HepG2 (cell line): Measurements from ENCODE around the gene PRKAR1A. TPM values are rescaled to one million over a fixed set of nuclear protein-coding genes. Genes with fewer than 3 reads are reported as not detected.
A peak's percentile ranks its signal among the peaks of the same experiment; 100 is the strongest.

Source experiments
- ATAC-seq: fragments of 200-7000 bp; cut with Tn5 transposase; 3 replicates; pipeline ENCODE4 v1.9.1; 2020; ENCODE audit warnings: mild to moderate bottlenecking, moderate library complexity
- BruUV-seq: library from RNA; stranded (reverse); fragments of 400-500 nt; replicated peaks from 2 replicates; lab custom pipeline; 2021; lab: Mats Ljungman, UMichigan
- CTCF ChIA-PET: fragments of 300-600 bp; formaldehyde crosslinking; extraction: SDS; loops from one replicate; lab custom pipeline; 2021; ENCODE audit warnings: low total read pairs, inconsistent platforms, low intra/inter-chr PET ratio; lab: Yijun Ruan, JAX
- POLR2A ChIA-PET: fragments of 350-600 bp; sonication (Branson Sonifier 250); formaldehyde crosslinking; loops from one replicate; lab custom pipeline; 2020; ENCODE audit warnings: antibody characterized with exemption, inconsistent platforms; lab: Yijun Ruan, JAX
- DNase-seq: peaks from one replicate; pipeline ENCODE4 v3.0.0-alpha.2; 2015; ENCODE audit warnings: low spot score
- FAIRE-seq: peaks from 3 replicates; lab custom pipeline; 2011; peaks lifted over from hg19 to GRCh38; lab: Jason Lieb, UNC
- H2AFZ ChIP-seq: one replicate; pipeline ENCODE4 v1.6.1; 2011; ENCODE audit warnings: low read length, inconsistent platforms
- H3K27ac ChIP-seq: fragments of 300-600 bp; 3 replicates; pipeline ENCODE4 v1.8.0; 2011; ENCODE audit warnings: mixed run types, mild to moderate bottlenecking, mixed read lengths, low read length, inconsistent platforms; ENCODE audit not compliant: insufficient read depth; ENCODE audit errors: extremely low read length
- H3K27me3 ChIP-seq, 2 experiments: fragments of 200-600 bp in 1 of 2; 2 replicates in 1 of 2; 3 replicates in 1 of 2; pipeline versions ENCODE4 v1.6.0 to v1.8.0; 2011; ENCODE audit warnings: low read length in 2 of 2, mild to moderate bottlenecking in 2 of 2, moderate library complexity in 2 of 2, inconsistent platforms in 1 of 2; ENCODE audit not compliant: insufficient read depth in 2 of 2, control insufficient read depth in 1 of 2
- H3K36me3 ChIP-seq, 2 experiments: fragments of 200-600 bp in 1 of 2; replicated peaks in 1 of 2; 2 replicates in 1 of 2; 3 replicates in 1 of 2; pipeline versions ENCODE4 v1.5.1 to v1.8.0; 2011; ENCODE audit warnings: low read length in 2 of 2, inconsistent platforms in 1 of 2; ENCODE audit not compliant: insufficient read depth in 2 of 2, control insufficient read depth in 1 of 2
- H3K4me1 ChIP-seq: 2 replicates; pipeline ENCODE4 v1.5.1; 2012; ENCODE audit warnings: low read length, inconsistent platforms; ENCODE audit not compliant: insufficient read depth
- H3K4me2 ChIP-seq: 2 replicates; pipeline ENCODE4 v1.6.0; 2011; ENCODE audit warnings: low read depth, low read length, inconsistent platforms
- H3K4me3 ChIP-seq, 3 experiments: fragments of 200-600 bp in 1 of 3; sonication (generic), shearing (Covaris generic) in 1 of 3; replicated peaks in 1 of 3; 2 replicates each; pipeline ENCODE4 v1.5.1; 2011 to 2016; ENCODE audit warnings: low read length in 3 of 3, inconsistent platforms in 2 of 3, low read depth in 2 of 3, mild to moderate bottlenecking in 2 of 3, control low read depth in 1 of 3, mixed read lengths in 1 of 3; ENCODE audit not compliant: insufficient read depth in 1 of 3
- H3K79me2 ChIP-seq: one replicate; pipeline ENCODE4 v1.6.1; 2011; ENCODE audit warnings: low read length, inconsistent platforms; ENCODE audit not compliant: insufficient read depth
- H3K9ac ChIP-seq: 2 replicates; pipeline ENCODE4 v1.6.0; 2011; ENCODE audit warnings: mild to moderate bottlenecking, low read depth, low read length, inconsistent platforms; ENCODE audit not compliant: insufficient read depth
- H3K9me3 ChIP-seq: 2 replicates; pipeline ENCODE4 v1.5.1; 2012; ENCODE audit warnings: mild to moderate bottlenecking, low read length
- H4K20me1 ChIP-seq: 2 replicates; pipeline ENCODE4 v1.6.0; 2011; ENCODE audit warnings: inconsistent platforms, mild to moderate bottlenecking, low read length, moderate library complexity; ENCODE audit not compliant: insufficient read depth
- LCORL ChIP-seq, 2 experiments: fragments of 450-650 bp in 1 of 2; sonication (generic) in 1 of 2; formaldehyde crosslinking in 1 of 2; IDR thresholded peaks; 2 replicates each; pipeline versions ENCODE4 v1.5.0 to v1.6.1; 2017 to 2020; ENCODE audit warnings: antibody characterized with exemption in 1 of 2, missing genetic modification reagents in 1 of 2
- MTF2 ChIP-seq: sonication (generic); formaldehyde crosslinking; IDR thresholded peaks from 2 replicates; pipeline ENCODE4 v1.5.0; 2020; ENCODE audit warnings: missing genetic modification reagents, borderline replicate concordance
- RARA ChIP-seq: IDR thresholded peaks from 2 replicates; pipeline ENCODE4 v1.6.1; 2016; ENCODE audit warnings: missing genetic modification reagents, missing compliant biosample characterization
- SRF ChIP-seq: IDR thresholded peaks from 2 replicates; pipeline ENCODE4 v1.6.1; 2011; ENCODE audit warnings: mild to moderate bottlenecking, low read depth, low read length, moderate library complexity
- ZBTB3 ChIP-seq: sonication (generic); formaldehyde crosslinking; IDR thresholded peaks from 2 replicates; pipeline ENCODE4 v1.4.0; 2020; ENCODE audit warnings: low read depth, mild to moderate bottlenecking, moderate library complexity, missing genetic modification reagents, borderline replicate concordance
- ZNF331 ChIP-seq: sonication (generic); formaldehyde crosslinking; IDR thresholded peaks from 2 replicates; pipeline ENCODE4 v1.4.0; 2020; ENCODE audit warnings: missing genetic modification reagents
- ZNF567 ChIP-seq: sonication (generic); formaldehyde crosslinking; IDR thresholded peaks from 2 replicates; pipeline ENCODE4 v1.8.1; 2023; ENCODE audit warnings: mild to moderate bottlenecking, missing genetic modification reagents, borderline replicate concordance
- ZNF782 ChIP-seq: sonication (generic); formaldehyde crosslinking; IDR thresholded peaks from 2 replicates; pipeline ENCODE4 v1.4.0; 2020; ENCODE audit warnings: missing genetic modification reagents, mild to moderate bottlenecking, borderline replicate concordance
- ZSCAN21 ChIP-seq: sonication (generic); formaldehyde crosslinking; IDR thresholded peaks from 2 replicates; pipeline ENCODE4 v1.8.0; 2022; ENCODE audit warnings: mild to moderate bottlenecking, missing genetic modification reagents, moderate library complexity, borderline replicate concordance
- WGBS: methylation state at CpG from one replicate; pipeline ENCODE4 v1.1.6; 2017; ENCODE audit warnings: low lambda C conversion rate; 5-methylcytosine and 5-hydroxymethylcytosine counted together
- in situ Hi-C: cut with HindIII; loops from 2 replicates; pipeline ENCODE4 v1.10.0; 2017; ENCODE audit warnings: low pct_unique_long_range_greater_than_20kb; ENCODE audit not compliant: extremely low pct_ligation_motif_present
- intact Hi-C: fragments of 100-400 bp; cut with micrococcal nuclease; formaldehyde crosslinking; loops from one replicate; pipeline ENCODE4 v1.10.0; 2022; ENCODE audit not compliant: unreplicated experiment
- polyA plus RNA-seq, 8 experiments: library from polyadenylated mRNA; depleted of rRNA in 3 of 8; stranded (reverse) in 7 of 8; unstranded in 1 of 8; fragments of >200 nt; fragmentation: Illumina TruSeq in 4 of 8; extraction: Trizol in 4 of 8; gene quantifications; 2 replicates each; pipeline versions ENCODE4 v1.2.1 to v1.2.3, GENCODE V29; 2011 to 2016; ENCODE audit warnings: low read depth in 4 of 8, missing spikeins in 1 of 8, mixed read lengths in 1 of 8; ENCODE audit not compliant: insufficient read depth in 1 of 8
- total RNA-seq, 5 experiments: library from RNA; depleted of rRNA; stranded (reverse); fragments of >200 nt; fragmentation: Illumina TruSeq; extraction: Trizol; gene quantifications; 2 replicates each; pipeline ENCODE4 v1.2.3, GENCODE V29; 2016; ENCODE audit warnings: low read depth in 1 of 5
- TF ChIP-seq, protein P1 (sequence below): IDR thresholded peaks from 2 replicates; pipeline ENCODE4 v1.6.1; 2016; ENCODE audit warnings: low read depth, control low read depth
- TF ChIP-seq, protein P2 (sequence below): sonication (generic); formaldehyde crosslinking; IDR thresholded peaks from 2 replicates; pipeline ENCODE4 v1.8.1; 2023; ENCODE audit warnings: missing genetic modification reagents, inconsistent platforms, borderline replicate concordance
- TF ChIP-seq, protein P3 (sequence below): sonication (generic); formaldehyde crosslinking; IDR thresholded peaks from 2 replicates; pipeline ENCODE4 v1.5.1; 2020; ENCODE audit warnings: mild to moderate bottlenecking, missing genetic modification reagents, moderate library complexity

PRKAR1A gene
- total and polyA plus RNA-seq, 2 of the 13 experiments (the other 11 are each of a cell fraction or from before 2014, with no cell fraction given) = 265 to 266 TPM

DNA sequence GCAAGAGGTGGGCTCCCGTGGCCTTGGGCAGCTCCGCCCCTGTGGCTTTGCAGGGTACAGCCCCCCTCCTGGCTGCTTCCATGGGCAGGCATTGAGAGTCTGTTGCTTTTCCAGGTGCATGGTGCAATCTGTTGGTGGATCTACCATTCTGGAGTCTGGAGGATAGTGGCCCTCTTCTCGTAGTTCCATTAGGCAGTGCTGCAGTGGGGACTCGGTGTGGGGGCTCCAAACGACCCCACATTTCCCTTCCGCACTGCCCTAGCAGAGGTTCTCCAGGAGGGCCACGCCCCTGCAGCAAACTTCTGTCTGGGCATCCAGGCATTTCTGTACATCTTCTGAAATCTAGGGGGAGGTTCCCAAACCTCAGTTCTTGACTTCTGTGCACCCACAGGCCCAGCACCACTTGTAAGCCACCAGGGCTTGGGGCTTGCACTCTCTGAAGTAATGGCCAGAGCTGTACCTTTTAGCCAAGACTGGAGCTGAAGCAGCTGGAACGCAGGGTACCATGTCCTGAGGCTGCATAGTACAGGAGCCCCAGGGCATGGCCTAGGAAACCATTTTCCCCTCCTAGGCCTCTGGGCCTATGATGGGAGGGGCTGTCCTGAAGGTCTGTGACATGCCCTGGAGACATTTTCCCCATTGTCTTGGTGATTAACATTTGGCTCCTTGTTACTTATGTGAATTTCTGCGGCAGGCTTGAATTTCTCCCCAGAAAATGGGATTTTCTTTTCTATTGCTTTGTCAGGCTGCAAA, 6.0 kb downstream of the PRKAR1A start:
- no peak overlapping the region for H3K4me2 ChIP-seq
- in situ Hi-C loops = no loop called here
- no peak overlapping the region for H3K4me3 ChIP-seq
- peak; percentile 35 for ATAC-seq
- H3K27ac ChIP-seq = no peak overlapping the region
- no peak for DNase-seq
- peaks cover 41% of the 10 kb centered on the region for H3K4me1 ChIP-seq
- no peak for FAIRE-seq
- no peaks in the 10 kb centered on the region; a peak in 1 of 5 replicates for H3K27me3 ChIP-seq
- ChIA-PET CTCF (no interaction called here), POLR2A (no interaction called here)
- no peaks in the 10 kb centered on the region for H3K9me3 ChIP-seq
- H3K9ac ChIP-seq = no peak overlapping the region
- no TSS peak for BruUV-seq
- H2AFZ ChIP-seq = no peak overlapping the region
- peaks cover 31% of the 10 kb centered on the region for H4K20me1 ChIP-seq
- peaks cover 16 to 61% of the 10 kb centered on the region in 2 experiments for H3K36me3 ChIP-seq
- intact Hi-C loops = no loop called here
- WGBS = 98% methylated on average over 6 of the region's 9 CpGs
- H3K79me2 ChIP-seq = peaks cover 62% of the 10 kb centered on the region
- TF ChIP-seq ZBTB3 (CRISPR knock-in tag) (no peak), ZSCAN21 (CRISPR knock-in tag) (no peak), ZNF567 (no peak), LCORL (IDR thresholded peaks at IDR 0.05) (no peak), LCORL (CRISPR knock-in tag; IDR thresholded peaks at IDR 0.05) (no peak), SRF (no peak), ZNF331 (CRISPR knock-in tag) (no peak), RARA (CRISPR knock-in tag) (no peak), ZNF782 (CRISPR knock-in tag) (no peak), MTF2 (CRISPR knock-in tag) (no peak)
- TF ChIP-seq, protein P1, sequence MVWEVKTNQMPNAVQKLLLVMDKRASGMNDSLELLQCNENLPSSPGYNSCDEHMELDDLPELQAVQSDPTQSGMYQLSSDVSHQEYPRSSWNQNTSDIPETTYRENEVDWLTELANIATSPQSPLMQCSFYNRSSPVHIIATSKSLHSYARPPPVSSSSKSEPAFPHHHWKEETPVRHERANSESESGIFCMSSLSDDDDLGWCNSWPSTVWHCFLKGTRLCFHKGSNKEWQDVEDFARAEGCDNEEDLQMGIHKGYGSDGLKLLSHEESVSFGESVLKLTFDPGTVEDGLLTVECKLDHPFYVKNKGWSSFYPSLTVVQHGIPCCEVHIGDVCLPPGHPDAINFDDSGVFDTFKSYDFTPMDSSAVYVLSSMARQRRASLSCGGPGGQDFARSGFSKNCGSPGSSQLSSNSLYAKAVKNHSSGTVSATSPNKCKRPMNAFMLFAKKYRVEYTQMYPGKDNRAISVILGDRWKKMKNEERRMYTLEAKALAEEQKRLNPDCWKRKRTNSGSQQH (CRISPR knock-in tag) = 0 out of 2 replicates have a peak, but pooled peaks have one; percentile 10
- TF ChIP-seq, protein P2, sequence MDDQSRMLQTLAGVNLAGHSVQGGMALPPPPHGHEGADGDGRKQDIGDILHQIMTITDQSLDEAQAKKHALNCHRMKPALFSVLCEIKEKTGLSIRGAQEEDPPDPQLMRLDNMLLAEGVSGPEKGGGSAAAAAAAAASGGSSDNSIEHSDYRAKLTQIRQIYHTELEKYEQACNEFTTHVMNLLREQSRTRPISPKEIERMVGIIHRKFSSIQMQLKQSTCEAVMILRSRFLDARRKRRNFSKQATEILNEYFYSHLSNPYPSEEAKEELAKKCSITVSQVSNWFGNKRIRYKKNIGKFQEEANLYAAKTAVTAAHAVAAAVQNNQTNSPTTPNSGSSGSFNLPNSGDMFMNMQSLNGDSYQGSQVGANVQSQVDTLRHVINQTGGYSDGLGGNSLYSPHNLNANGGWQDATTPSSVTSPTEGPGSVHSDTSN = no peak
- TF ChIP-seq, protein P3, sequence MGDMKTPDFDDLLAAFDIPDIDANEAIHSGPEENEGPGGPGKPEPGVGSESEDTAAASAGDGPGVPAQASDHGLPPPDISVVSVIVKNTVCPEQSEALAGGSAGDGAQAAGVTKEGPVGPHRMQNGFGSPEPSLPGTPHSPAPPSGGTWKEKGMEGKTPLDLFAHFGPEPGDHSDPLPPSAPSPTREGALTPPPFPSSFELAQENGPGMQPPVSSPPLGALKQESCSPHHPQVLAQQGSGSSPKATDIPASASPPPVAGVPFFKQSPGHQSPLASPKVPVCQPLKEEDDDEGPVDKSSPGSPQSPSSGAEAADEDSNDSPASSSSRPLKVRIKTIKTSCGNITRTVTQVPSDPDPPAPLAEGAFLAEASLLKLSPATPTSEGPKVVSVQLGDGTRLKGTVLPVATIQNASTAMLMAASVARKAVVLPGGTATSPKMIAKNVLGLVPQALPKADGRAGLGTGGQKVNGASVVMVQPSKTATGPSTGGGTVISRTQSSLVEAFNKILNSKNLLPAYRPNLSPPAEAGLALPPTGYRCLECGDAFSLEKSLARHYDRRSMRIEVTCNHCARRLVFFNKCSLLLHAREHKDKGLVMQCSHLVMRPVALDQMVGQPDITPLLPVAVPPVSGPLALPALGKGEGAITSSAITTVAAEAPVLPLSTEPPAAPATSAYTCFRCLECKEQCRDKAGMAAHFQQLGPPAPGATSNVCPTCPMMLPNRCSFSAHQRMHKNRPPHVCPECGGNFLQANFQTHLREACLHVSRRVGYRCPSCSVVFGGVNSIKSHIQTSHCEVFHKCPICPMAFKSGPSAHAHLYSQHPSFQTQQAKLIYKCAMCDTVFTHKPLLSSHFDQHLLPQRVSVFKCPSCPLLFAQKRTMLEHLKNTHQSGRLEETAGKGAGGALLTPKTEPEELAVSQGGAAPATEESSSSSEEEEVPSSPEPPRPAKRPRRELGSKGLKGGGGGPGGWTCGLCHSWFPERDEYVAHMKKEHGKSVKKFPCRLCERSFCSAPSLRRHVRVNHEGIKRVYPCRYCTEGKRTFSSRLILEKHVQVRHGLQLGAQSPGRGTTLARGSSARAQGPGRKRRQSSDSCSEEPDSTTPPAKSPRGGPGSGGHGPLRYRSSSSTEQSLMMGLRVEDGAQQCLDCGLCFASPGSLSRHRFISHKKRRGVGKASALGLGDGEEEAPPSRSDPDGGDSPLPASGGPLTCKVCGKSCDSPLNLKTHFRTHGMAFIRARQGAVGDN (CRISPR knock-in tag) = peak; percentile 36; the same call in 1 of the 2 replicates
